ENCODE measurements around the gene PORCN.

PORCN gene

DNA sequence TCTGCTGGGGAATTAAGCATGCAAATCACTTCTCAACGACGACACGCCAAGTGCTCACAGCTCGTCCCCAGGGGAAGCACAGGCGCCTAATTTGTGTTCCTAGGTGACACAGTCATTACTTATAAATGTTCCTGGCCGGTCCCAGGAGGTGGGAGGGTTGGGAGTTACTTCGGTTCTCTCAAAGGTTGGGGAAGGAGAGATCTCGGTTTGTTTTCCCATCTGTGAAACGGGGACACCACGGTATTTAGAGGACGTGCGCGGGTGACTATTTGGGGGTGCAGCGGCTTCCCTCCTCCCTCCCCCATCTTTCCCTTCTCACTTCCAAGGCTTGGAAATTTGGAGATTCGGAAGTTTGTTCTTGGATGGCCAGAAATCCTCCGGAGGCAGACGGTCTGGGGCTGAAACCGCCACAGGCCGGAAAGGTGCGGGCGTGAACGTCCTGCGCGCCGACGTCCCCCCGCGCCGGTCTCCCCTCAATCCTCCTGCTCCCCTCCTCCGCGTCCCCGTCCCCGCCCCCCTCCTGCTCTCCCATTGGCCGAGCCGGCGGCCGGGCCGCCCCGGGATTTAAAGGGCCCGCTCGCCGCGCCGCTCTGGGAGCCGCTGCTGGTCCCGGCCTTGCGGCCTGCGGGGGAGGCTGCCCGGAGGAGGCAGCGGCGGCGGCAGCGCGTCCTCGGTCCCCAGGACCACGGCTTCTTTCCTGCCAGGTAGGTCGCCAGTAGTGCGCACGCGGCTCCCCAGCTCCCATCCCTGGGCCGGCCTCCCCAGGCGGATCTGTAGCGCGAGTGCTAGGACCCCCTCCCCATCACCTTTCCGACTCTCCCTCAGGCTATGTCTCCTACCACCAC lies at the start of gene PORCN:
Gene PORCN, plus strand, starts transcription at position 593 of the 845 bp plus-strand sequence. CDS start 829 bp downstream, outside the sequence.
- peak; percentile 56 for DNase-seq (ENCODE audit: low read depth)

DNA sequence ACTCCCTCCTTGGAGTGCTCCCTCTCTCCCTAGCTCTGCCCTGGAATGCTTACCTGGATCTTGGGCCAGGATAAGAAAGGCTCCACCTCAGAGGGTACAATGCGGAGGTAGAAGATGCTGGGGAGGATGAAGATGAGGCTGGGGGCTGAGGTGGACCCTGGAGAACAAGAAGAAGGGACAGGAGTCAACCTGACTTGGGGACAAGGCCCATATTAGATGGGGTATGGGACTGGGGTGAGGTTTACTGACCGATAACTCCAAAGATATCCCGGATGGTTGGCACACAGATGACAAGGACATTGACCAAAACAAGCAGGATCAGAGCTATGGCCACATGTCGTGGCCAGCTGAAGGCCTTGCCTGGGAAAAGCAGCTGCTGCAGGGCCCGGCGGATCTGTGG lies 49.3 kb upstream of the PORCN start:
- DNase-seq (ENCODE audit: low read depth) = no peak

DNA sequence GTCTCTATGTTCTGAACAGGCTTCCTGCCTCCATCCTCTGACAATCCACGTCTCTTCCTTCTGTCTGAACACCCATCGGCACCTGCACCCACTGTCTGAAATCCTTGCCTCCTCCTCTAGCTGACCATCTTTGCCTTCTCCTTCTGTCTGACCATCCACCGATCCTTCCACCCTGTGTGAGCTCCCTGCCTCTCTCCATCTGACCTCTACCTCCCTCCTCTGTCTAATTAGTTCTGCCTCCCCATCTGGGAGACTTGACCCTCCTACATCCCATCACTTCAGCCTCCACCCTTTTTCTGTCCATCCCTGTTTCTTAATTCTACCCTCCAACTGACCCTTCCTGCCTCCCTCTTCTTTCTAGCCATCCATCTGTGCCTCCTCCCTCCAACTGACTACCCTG lies 48.8 kb upstream of the PORCN start:
- DNase-seq (ENCODE audit: low read depth) = no peak

DNA sequence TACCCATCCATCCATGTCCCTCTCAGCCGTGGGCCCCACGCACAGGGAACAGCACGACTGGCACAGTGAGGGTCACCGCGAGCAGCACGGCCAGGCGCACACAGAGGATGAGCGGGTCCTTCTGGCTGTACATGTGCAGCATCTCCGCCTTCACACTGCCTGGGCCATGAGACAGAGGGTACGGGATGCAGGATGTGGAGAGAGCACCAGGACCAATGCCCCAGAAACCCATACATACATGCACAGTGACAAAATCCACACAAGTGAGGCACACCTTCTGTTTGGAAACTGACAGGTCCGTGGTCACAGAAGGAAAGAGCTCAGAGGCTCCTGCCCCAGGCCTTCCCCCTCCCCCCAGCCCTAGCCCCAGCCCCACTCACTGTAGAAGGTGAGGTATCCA lies 48.2 kb upstream of the PORCN start:
- no peak for DNase-seq (ENCODE audit: low read depth)

DNA sequence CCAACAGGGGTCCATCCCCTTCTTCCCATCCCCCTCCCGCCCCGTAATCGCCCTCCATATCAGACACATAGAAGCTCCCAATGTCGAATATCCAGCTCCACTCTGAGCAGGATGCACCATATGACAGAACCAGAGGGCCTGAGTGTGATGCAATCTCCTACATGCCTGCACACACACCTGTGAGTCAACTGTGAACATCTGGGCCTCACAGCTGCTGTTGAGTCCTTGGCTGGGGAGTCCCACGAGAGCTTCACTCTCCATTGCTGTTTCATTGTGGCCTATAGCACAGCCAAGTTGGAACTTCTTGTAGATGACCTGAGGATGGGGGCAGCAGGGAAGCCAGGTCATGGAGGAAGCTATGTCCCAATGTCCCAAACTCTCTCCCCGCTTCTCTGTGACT lies 47.0 kb upstream of the PORCN start:
- no peak for DNase-seq (ENCODE audit: low read depth)

DNA sequence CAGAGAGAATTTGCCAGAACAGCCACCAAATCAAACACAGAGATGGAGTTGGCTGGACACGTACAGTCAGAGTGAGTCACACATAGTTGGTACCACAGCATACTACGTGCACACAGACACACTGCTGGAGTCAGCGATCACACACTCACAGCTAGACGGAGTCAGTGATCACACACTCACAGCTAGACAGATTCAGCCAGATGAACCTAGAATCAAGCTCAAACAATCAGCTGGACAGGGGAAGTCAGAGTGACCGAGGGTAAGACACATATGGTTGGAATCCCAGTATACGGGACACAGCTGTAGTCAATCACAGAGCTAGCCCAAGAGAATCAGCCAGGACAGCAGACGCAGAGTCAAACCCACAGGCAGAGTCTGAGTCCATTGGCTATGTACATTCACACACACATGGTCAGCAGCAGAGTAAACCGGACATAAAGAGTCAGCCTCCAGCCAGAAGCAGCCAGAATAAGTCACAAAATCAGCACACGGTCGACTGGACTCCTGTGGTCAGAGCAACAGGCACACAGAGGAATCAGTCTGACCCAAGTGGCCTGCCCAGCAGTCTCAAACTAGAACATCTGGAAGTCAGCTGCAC lies 43.4 kb upstream of the PORCN start:
- DNase-seq (ENCODE audit: low read depth) = peak; percentile 87

DNA sequence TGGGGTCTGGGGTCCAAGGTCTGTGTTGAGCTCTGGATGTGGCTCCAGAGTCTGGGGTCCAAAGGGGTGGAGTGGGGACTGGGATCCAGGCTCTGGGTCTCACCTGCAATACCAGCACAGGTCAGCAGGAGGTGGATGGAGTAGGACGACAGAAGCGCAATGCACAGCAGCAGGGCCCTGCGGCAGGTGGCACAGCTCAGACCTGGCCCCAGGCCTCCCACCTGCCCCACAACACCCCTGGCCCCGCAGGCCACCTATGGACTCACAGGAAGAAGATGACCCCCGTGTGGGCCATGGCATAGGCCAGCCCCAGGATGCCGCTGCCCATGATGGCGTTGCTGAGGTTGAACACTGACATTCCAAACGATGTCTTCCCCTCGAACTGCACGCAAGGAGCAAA lies 42.1 kb upstream of the PORCN start:
- DNase-seq (ENCODE audit: low read depth) = no peak

DNA sequence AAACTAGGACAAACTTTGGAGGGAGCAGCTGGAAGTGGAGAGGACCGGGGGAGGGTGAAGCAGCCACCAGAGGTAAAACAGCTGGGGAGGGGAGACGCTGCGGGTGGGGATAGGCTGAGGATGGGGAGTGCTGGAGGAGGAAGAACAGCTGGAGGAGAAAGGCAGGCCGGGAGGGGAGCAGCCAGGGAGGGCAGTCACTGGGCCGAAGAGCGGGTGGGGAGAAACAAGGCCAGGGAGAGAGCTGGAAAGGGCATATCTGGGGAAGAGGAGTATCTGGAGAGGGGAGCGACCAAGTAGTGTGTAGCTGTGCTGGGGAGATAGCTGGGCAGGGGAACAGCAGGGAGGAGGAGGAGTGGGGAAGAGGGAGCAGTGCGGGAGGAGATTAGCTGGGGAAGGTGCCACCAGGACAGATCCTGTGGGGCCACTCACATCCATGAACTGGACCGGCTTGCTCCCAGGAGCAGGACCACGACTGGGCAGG lies 41.5 kb upstream of the PORCN start:
- DNase-seq (ENCODE audit: low read depth) = no peak

DNA sequence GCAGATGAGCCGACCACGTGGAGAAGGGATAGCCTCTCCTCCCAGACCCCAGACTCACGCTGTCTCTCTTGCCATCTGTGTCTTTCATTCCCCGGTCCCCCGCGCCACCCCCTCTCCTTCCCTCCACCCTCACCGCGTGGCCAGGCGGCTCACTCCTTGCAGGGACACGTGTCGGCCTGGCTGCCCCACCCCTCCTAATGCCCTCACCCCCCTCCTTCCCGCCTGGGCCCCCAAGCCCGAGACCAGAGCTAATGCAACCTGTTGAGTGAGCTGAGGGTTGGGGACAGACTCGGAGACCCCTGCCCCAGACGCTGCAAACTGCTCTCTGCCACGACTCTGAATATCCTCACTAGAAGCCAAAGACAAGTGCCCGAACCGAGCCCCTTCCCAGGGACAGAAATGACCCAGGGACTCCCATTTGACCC lies 40.5 kb upstream of the PORCN start:
- no peak for DNase-seq (ENCODE audit: low read depth)

DNA sequence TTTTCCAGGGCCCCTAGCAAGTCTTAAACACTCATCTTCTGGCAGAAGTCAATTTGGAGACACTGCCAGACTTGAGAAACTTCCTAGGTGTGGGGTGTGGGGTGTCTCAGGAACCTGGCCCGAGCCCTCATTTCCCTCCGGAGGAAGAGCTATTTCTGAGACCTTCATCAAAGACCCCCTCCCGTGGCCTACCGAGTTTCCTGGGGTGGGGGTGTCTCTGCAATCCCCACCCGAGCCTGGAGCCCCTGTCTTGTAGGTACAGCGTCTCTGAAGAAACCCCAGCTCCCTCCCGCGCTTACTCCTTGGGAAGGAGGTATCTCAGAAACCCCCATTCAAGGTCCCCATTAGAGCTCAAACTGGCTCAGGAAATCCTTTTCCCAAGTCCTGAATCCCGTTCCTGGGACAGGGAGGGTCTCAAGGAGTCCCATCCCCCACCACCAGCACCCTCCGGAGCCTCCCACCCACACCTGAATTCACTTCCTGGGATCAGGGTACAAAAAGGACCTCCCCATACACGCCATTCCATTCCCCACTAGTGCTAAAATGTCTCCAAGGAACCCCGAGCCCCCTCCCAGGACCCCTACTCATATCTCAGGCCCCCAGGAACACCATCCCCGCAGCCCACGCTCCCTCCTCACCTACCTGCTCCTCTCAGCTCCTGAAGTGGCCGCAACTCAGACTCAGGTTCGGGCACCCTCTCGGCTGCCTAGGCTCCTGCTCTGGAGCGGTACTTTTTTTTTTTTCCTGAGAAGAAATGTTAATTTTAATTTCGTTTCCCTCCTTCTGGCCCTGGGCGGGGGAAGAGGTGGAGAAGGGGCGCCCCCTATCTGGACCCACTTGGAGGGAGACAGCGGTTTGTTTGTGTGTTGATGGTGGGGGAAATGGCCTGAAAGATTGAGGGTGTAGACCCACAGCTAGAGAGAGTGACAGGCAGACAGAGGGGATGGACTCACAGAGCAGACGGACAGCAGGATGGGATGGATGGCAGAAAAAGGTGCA lies 39.8 kb upstream of the PORCN start:
- no peak for DNase-seq (ENCODE audit: low read depth)

DNA sequence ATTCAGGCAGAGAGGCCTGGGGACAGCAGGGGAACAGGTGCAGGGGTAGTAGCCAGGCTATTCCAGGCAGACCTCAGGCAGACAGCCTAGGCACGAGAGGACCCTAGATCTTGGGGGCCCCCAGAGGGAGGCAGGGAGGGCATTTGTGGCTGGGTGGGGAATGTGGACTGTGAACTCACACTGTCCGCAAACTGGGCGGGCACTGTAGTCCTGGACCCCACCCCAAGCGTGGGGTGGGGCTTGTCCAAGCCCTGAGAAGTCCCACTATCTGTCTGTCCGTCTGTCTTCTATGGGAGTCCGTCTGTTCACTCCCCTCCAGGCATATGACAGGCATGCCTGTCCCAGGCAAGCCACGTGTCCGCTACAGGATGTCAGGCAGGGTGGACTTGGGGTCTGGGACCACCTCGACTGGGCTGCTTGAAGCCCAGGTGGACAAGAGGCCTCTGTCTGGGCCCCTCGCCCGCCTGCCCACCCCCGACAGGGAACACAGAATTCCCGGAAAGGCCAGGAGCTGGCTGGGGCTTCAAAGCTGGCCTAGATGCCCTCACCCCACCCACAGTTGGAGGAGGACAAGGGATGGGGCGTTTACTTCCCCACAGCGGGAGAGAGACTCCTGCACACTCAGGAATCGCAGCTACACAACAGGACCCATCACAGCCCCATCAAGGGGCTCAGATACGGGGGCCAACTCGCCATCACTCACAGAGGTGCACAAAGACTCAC lies 38.5 kb upstream of the PORCN start, which contains the start of gene SLC38A5:
Gene SLC38A5, minus strand, starts transcription at position 151 of the 723 bp plus-strand sequence. CDS start 2,336 bp downstream, outside the sequence.
- DNase-seq (ENCODE audit: low read depth) = no peak

DNA sequence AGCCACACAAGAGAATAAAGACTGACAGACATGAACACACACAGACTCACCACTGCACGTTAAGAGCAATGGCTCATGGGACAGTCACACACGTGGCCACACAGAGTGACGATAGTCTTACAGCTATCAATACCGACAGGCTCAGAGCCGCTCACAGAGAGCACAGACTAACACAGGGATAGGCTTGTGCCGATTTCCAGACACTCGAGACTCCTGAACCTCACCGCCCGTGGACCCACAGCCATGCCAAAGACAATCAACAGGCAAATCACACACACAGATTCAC lies 38.0 kb upstream of the PORCN start:
- no peak for DNase-seq (ENCODE audit: low read depth)

DNA sequence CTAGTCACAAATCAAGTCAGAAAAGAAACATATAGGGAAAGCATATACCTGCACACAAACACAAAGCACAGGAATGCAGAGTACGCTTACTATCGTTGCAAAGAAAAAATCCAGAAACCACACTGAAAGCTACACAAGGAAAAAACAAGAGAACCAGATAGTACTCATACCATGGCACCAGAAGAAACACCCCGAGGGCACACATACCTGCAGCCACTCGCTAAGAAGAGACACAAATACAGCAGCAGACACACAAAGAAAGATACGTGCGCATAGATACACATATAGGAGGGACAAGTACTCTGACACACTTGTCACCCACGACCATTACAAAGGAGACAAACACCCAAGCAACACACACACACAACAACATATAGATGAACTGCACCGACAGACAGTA lies 37.3 kb upstream of the PORCN start:
- no peak for DNase-seq (ENCODE audit: low read depth)

DNA sequence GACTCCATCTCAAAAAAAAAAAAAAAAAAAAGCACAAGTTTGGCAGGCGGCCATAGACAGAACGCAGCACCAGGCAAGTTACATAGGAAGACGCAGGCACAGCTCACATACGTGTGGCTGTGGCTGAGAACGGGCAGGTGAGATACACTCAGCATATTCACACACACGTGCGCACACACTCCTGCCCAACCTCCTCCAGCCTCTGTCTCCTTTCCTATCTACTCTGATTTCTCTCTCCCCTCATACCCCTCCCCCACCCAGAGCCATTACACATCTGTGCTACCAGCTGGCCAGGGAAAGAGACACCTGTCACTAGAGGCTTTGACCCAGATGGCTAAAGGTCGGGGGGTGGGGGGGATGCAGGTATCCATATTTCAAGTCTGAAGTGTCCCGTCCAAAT lies 36.6 kb upstream of the PORCN start:
- no peak for DNase-seq (ENCODE audit: low read depth)

DNA sequence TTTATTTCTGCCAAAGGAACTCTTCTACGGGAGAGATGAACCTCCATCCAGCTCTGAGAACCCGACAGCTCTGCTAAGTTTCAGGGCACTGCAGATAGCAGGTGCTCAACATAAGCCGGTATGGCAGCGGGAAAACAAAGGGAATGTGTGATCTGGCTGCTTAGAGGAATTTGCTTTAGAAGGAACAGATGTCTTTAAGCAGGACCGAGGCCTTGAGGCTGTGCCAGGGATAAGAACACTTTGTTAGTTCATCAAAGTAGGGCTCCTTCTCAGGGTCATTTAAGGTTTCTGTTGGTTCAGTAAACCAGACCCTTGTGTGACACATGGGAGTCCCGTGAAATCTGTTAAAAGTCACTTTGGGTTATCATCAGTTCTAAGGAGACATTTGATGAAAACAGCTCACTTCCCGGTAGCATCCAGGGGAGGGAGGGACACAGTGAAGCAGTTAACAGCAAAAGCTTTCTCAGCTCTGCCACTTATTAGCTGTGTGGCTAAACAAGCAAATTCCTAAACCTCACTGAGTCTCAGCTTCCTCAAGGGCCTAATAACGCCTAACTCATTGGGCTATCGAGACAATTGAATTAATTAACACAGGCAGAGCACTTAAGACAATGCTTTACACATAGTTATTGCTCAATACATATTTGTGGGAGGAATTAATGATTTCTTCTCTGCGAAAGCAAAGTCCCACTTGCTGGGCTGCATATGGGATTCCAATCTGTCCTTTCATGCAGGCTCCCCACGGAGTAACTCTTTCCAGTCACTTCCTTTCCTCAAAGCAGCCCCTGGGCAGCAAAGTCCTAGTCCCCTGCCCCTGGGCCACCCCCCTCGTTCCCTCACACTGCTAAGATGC lies 35.7 kb upstream of the PORCN start:
- no peak for DNase-seq (ENCODE audit: low read depth)

DNA sequence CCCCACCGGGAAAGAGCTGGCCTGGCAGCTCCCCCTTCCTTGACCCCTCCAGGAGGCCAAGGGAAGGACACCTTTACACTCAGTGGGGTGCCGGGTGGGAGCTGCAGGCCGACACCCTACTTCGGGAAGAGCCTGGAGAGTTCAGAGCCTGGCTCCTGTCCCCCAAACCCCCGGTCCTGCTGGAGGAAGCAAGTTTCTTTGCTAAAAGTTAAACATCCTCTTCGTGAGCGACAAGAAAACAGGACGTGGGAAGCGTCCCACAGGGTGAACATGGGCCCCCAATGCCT lies 35.1 kb upstream of the PORCN start:
- no peak for DNase-seq (ENCODE audit: low read depth)

DNA sequence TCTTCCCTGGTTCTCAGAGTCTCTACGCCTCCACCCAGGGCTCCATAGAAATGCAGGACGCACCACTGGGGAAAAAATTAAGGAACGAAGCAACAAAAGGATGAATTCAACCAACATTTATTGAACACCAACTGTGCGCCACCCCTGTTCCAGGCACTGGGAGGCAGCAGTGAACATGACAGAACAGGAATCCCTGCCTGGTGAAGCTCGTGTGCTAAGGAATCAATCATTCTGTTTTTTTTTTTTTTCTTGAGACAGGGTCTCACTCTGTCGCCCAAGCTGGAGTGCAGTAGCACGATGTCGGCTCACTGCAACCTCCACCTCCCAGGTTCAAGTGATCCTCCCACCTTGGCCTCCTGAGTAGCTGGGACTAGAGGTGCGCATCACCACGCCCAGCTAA lies 34.7 kb upstream of the PORCN start:
- peak; percentile 23 for DNase-seq (ENCODE audit: low read depth)

DNA sequence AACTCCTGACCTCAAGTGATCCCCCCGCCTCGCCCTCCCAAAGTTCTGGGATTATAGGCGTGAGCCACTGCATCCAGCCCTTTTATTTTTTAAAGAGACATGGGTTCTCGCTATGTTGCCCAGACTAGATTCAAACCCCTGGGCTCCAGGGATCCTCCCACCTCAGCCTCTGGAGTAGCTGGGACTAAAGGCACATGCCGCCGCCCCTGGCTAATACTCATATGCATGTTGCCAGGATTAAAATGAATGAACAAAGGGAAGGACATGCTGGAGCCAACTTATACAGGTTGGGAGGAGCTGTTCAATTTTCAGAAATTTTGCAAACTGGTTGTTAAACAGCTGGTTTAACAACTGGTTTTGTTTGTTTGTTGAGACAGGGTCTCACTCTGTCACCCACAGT lies 34.2 kb upstream of the PORCN start:
- DNase-seq (ENCODE audit: low read depth) = no peak

DNA sequence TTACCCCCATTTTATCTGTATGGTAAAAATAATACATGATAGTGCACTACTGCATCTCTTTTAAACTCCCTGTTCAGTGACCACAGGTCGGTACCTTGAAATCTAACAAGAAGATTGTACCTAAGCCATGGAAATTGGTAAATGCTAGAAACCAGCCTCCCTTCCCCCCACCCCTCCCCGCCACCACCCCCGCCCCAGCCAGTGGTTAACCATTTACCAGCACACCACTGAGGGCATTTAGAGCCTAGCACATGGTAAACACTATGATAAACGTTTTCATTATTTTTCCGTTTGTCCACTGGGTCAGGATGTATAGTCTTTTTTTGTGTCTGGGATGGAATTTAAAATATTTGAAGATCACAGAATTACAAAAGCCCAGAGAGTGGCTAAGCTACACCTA lies 33.5 kb upstream of the PORCN start:
- DNase-seq (ENCODE audit: low read depth) = no peak

DNA sequence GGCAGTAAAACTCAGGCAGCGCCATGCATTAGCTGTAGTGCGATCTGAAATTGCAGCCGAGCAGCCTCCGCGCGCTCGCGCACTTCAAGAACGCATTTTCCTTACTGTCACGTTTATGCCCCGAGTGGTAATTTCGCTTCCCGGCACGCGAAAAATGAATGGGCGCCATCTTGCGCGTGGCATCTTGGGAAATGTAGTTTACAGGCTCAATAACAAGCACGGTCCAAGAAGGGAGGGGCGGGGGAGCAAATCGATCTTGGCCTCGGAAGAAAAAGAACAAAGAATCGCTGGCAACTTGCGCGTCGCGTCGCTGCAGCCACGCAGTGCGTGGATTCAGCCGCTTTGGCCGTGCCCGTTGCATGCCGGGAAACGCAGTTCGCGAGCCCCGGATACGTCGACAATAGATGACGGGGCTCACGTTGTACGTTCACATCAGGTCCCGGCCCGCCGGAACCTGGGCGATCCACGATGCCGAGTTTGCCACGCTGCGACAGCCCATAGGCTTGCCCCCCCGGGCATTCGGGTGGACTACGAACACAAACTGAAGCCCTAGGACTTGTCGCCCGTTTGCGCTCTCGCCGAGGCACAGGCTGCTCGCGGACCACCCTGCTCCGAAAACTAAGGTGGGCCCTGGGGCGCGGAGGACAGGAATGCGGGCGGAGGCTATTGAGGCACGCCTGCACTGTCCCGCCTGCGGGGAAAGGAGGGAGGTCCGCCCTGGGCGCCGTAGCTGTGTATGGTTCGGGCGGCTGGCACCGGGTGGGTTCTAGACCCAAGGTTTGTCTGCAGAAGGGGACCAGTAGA lies 32.8 kb upstream of the PORCN start, which contains the start of gene FTSJ1:
Gene FTSJ1, plus strand, starts transcription at position 426 of the 804 bp plus-strand sequence. CDS start 1,849 bp downstream, outside the sequence.
- DNase-seq (ENCODE audit: low read depth) = peak; percentile 95

Measured in iris pigment epithelial cell (primary cell).